Heart right ventricle (tissue), 16 donors: Measurements from ENCODE around the gene SLC25A20. TPM values are rescaled to one million over a fixed set of nuclear protein-coding genes. Genes with fewer than 3 reads are reported as not detected.

Experiments used
- ATAC-seq, 8 donors: fragments of 200-7000 bp; cut with Tn5 transposase; one replicate each; pipeline ENCODE4 v1.9.1; 2020; ENCODE audit warnings: mild to moderate bottlenecking in 8 of 8, moderate library complexity in 8 of 8, moderate number of reproducible peaks in 1 of 8
- DNase-seq, 2 donors: peaks; one replicate each; pipeline ENCODE4 v3.0.0-alpha.2; 2020
- H3K27ac ChIP-seq, 10 donors: fragments of 200-600 bp; sonication (generic) in 2 of 10; one replicate each; pipeline versions ENCODE4 v1.5.0 to v1.8.0; 2020 to 2022; ENCODE audit warnings: mild to moderate bottlenecking in 3 of 10
- H3K27me3 ChIP-seq, 7 donors: fragments of 200-600 bp; one replicate each; pipeline ENCODE4 v1.8.0; 2021 to 2022; ENCODE audit warnings: mild to moderate bottlenecking in 2 of 7
- H3K36me3 ChIP-seq, 9 donors: fragments of 200-600 bp; sonication (generic) in 1 of 9; one replicate each; pipeline versions ENCODE4 v1.5.0 to v1.8.0; 2020 to 2022; ENCODE audit warnings: mild to moderate bottlenecking in 2 of 9
- H3K4me1 ChIP-seq, 9 donors: fragments of 200-600 bp; sonication (generic) in 1 of 9; one replicate each; pipeline versions ENCODE4 v1.5.0 to v1.8.0; 2020 to 2022; ENCODE audit warnings: mild to moderate bottlenecking in 4 of 9
- H3K4me3 ChIP-seq, 10 donors: fragments of 200-600 bp; sonication (generic) in 2 of 10; one replicate each; pipeline versions ENCODE4 v1.5.0 to v1.8.0; 2020 to 2022; ENCODE audit warnings: mild to moderate bottlenecking in 7 of 10, moderate library complexity in 2 of 10
- H3K9me3 ChIP-seq, 11 donors: fragments of 200-600 bp in 10 of 11; sonication (generic) in 2 of 11; one replicate each; pipeline versions ENCODE4 v1.5.0 to v1.8.0; 2013 to 2022; ENCODE audit warnings: mild to moderate bottlenecking in 2 of 11, control low read depth in 1 of 11, moderate library complexity in 1 of 11
- WGBS, 2 donors: extraction: QIAGEN DNeasy Blood & Tissue Kit; methylation state at CpG; one replicate each; pipeline ENCODE4 v1.1.7; 2013; ENCODE audit warnings: inconsistent platforms in 1 of 2; 5-methylcytosine and 5-hydroxymethylcytosine counted together
- intact Hi-C, 10 donors: fragments of 100-400 bp; cut with DNase I; formaldehyde crosslinking; loops; one replicate each; pipeline versions ENCODE4 v1.11.1 to v1.14.2; 2022
- polyA plus RNA-seq, 2 donors: library from polyadenylated mRNA; stranded (reverse); fragments of 200-250 nt; gene quantifications; one replicate each; pipeline ENCODE4 v1.2.3, GENCODE V29; 2013
- total RNA-seq, 10 donors: library from RNA; stranded (reverse); fragmentation: NEBNext Ultra II Directional in 3 of 10; extraction: Animal tissue kit (Norgen Biotek cat#: 25700) in 3 of 10; gene quantifications; one replicate each; pipeline versions ENCODE4 v1.2.1 to v1.2.4, GENCODE V29; 2021 to 2023
- TF ChIP-seq, protein P1 (sequence below), 9 donors: fragments of 200-600 bp; sonication (generic) in 2 of 9; IDR thresholded peaks; one replicate each; pipeline versions ENCODE4 v1.5.0 to v1.8.0; 2021 to 2022; ENCODE audit warnings: antibody characterized with exemption in 9 of 9, mild to moderate bottlenecking in 5 of 9, moderate library complexity in 1 of 9
- donor health status: Arrhythmogenic right ventricular cardiomyopathy.
- donor health status: ischemic (EF 13 %, LVEDD 7.1; RV severe dilation, severe dysfunction).
- donor health status: healthy with polysubstance abuse.
- donor health status: DM: no; HTN: yes; CAD: no.
- donor health status: DM: no; HTN: no; CAD: no.
- donor health status: ischemic (EF 25% LVEDD 6.9; RV normal size, moderate dysfunction).
- donor health status: ischemic (EF 25% LVEDD 5.7; RV mildly dilated, moderate dysfunction).
- donor health status: healthy.
- donor health status: DM: yes; HTN: yes; CAD: no.
- donor health status: Ischemic cardiomyopathy.
- donor health status: ischemic (EF 35%, LVEDD 5.7; RV mildly dilated, moderate dysfunction).
- donor health status: nonischemic (EF 11% LVEDD 7.7; RV severe dilation, severe dysfunction).
- donor health status: DM: yes; HTN: yes; CAD: no.
- donor health status: PGD.
- donor health status: ischemic (EF 29% LVEDD 5.4; RV normal size, mild dysfunction).
- donor health status: nonischemic (EF 23%, LVEDD 6.1; RV moderate dilation, normal function).

SLC25A20 gene
- total and polyA plus RNA-seq, 12 donors = 36.7 to 129 (median 70.8) TPM

DNA sequence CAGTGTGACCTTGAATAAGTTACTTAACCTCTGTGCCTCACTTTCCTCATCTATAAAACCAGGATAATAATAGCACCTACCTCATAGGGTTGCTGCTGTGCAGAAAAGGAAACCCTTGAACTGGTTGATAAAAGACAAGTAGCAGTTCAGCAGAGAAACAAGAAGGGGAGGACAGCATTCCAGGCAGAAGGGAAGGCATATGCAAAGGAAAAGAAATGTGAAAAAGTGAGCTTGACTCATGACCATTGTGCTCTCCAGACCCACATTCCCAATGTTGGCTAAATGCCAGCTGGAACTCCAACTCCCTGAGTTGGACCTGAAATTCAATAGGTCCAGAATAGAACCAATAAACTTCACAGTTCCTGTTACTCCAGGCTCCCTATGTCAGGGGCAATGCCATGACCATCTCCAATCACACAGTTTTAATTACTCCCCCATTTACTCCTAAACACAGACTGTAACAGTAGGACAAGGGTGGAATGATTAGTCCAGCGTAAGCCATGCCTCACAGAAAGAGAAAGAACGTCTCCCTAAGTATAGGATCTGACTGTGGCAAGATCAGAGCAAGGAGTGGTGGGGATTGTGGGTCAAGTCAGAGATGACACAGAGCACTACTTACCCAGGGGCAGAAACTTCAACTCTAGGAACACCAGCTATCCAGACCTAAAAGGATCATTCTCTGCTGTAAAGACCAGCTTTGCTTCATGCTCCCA is 77.9 kb downstream of the SLC25A20 start:
- H3K9me3 ChIP-seq = no peaks in the 10 kb centered on the region
- 49 to 61% methylated on average over 2 of the region's 2 CpGs for WGBS, 2 donors
- no peaks in the 10 kb centered on the region for H3K27me3 ChIP-seq
- intact Hi-C loops = no loop called here
- no peak overlapping the region for H3K4me3 ChIP-seq
- peak; percentile 48 to 77 (median 67) for ATAC-seq
- peak in 1 of 2 donors; percentile 34 for DNase-seq
- peaks cover 0 to 7% (median 0%) of the 10 kb centered on the region in 9 donors for H3K36me3 ChIP-seq
- H3K4me1 ChIP-seq = peaks cover 10 to 25% (median 18%) of the 10 kb centered on the region in 9 donors
- H3K27ac ChIP-seq = peak overlapping the region in 7 of 10 donors; percentile 18 to 63 (median 30)
- TF ChIP-seq, protein P1, sequence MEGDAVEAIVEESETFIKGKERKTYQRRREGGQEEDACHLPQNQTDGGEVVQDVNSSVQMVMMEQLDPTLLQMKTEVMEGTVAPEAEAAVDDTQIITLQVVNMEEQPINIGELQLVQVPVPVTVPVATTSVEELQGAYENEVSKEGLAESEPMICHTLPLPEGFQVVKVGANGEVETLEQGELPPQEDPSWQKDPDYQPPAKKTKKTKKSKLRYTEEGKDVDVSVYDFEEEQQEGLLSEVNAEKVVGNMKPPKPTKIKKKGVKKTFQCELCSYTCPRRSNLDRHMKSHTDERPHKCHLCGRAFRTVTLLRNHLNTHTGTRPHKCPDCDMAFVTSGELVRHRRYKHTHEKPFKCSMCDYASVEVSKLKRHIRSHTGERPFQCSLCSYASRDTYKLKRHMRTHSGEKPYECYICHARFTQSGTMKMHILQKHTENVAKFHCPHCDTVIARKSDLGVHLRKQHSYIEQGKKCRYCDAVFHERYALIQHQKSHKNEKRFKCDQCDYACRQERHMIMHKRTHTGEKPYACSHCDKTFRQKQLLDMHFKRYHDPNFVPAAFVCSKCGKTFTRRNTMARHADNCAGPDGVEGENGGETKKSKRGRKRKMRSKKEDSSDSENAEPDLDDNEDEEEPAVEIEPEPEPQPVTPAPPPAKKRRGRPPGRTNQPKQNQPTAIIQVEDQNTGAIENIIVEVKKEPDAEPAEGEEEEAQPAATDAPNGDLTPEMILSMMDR (IDR thresholded peaks at IDR 0.05) = no peak

DNA sequence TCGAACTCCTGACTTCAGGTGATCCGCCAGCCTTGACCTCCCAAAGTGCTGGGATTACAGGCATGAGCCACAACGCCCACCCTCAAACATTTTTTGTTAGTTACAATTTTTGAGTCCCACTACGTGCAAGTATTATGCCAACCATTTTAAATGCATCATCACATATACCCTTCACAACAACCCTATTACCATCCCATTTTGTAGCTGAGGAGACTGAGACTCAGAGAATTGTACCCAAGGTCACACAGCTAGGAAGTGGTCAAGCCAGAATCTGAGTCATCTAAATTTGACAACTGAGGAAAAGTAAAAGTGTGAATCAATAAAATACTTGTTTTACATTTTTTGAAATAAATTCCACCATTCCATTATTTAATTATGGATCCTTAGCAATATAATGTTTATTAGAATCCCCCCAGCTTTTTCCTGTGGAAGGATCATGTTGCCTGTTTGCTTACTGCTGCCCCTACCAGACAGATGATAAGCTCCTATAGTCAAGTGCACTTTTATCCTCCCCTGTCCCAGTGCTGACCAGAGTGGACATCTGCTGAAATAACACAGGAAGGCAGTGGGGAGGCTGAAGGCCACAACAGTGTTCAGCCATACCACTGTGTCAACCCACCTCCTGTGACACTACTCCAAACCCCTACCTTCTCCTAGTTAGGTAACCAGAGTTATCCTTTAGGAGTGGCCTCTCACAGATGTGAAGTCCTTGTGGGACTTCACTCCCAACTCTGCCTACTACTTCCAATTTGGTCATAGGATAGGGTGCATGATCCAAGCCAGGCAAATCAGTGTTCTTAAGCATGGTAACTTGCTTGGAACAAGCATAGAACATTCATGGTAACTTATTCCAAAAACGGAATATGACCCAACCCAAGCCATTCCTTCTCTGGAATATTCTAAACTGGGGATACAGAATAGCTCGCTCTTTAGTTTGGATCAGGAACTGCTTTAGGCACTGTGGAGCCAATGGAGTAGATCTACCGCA is 79.2 kb downstream of the SLC25A20 start:
- Histone ChIP-seq H3K27ac (peak overlapping the region in 6 of 10 donors; percentile 18 to 63 (median 32)), H3K4me1 (peaks cover 10 to 25% (median 18%) of the 10 kb centered on the region in 9 donors), H3K27me3 (no peaks in the 10 kb centered on the region), H3K4me3 (no peak overlapping the region), H3K36me3 (peaks cover 0 to 7% (median 0%) of the 10 kb centered on the region in 9 donors), H3K9me3 (no peaks in the 10 kb centered on the region)
- DNase-seq (no peak), ATAC-seq (peak in 4 of 8 donors; percentile 10 to 34 (median 16))
- 94% methylated on average over 7 of the region's 7 CpGs for WGBS, 2 donors
- intact Hi-C loops = no loop called here
- TF ChIP-seq, protein P1 (IDR thresholded peaks at IDR 0.05) = no peak

DNA sequence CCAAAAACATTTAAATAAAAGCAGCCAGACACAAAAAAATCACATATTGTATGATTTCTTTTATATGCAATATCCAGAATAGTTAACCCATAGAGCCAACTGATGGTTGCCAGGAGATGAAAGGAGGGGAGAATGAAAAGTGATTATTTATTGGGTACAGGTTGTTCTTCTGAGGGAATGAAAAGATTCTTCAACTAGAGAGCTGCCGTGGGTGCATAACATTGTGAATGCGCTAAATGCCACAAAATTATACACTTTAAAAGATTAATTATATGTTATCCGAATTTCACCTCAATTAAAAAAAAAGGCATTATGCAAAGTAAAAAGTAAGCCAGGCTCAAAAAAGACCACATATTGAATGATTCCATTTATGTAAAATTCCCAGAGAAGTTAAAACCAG is 87.2 kb downstream of the SLC25A20 start:
- WGBS, 2 donors = 82 to 94% methylated on average over 3 of the region's 3 CpGs

More for the DNA sequence above, 87.2 kb downstream of the SLC25A20 start:
- no peak for DNase-seq
- ATAC-seq = no peak
- intact Hi-C loops = no loop called here
- Histone ChIP-seq H3K4me1 (peaks cover 0 to 27% (median 0%) of the 10 kb centered on the region in 9 donors), H3K4me3 (no peak overlapping the region), H3K9me3 (no peaks in the 10 kb centered on the region), H3K36me3 (no peaks in the 10 kb centered on the region), H3K27me3 (no peaks in the 10 kb centered on the region), H3K27ac (peak overlapping the region in 1 of 10 donors; percentile 82)
- TF ChIP-seq, protein P1 (IDR thresholded peaks at IDR 0.05) = no peak

Other genes with a start within 250 kb of the SLC25A20 start
- under 1 TPM; 0.10 to 0.44 (median 0.17) TPM for gene CELSR3, start 236.0 kb downstream of the SLC25A20 start, total RNA-seq
- gene CELSR3, start 236.0 kb downstream of the SLC25A20 start, polyA plus RNA-seq = under 1 TPM; 0.10 to 0.44 TPM
- 10 to 100 TPM in 9 of 10 donors, 1 to 10 TPM in 1; 9.4 to 21.1 (median 15.1) TPM for gene NCKIPSD, start 213.0 kb downstream of the SLC25A20 start, total RNA-seq
- 10 to 100 TPM; 13.0 to 14.3 TPM for gene NCKIPSD, start 213.0 kb downstream of the SLC25A20 start, polyA plus RNA-seq
- 10 to 100 TPM; 16.7 to 28.9 (median 19.5) TPM for gene IP6K2, start 181.7 kb downstream of the SLC25A20 start, total RNA-seq
- gene IP6K2, start 181.7 kb downstream of the SLC25A20 start, polyA plus RNA-seq = 10 to 100 TPM; 40.4 to 81.7 TPM
- 10 to 100 TPM; 42.8 to 55.7 (median 44.8) TPM for gene PRKAR2A, start 51.0 kb downstream of the SLC25A20 start, total RNA-seq
- gene PRKAR2A, start 51.0 kb downstream of the SLC25A20 start, polyA plus RNA-seq = 10 to 100 TPM; 11.3 to 13.3 TPM
- gene ARIH2, start 20.0 kb upstream of the SLC25A20 start, total RNA-seq = 100 to 1,000 TPM in 9 of 10 donors, 10 to 100 TPM in 1; 84.0 to 177 (median 147) TPM
- gene ARIH2, start 20.0 kb upstream of the SLC25A20 start, polyA plus RNA-seq = 100 to 1,000 TPM in 1 of 2 donors, 10 to 100 TPM in 1; 41.9 to 104 TPM
- 10 to 100 TPM; 23.8 to 41.7 (median 30.8) TPM for gene P4HTM, start 91.4 kb upstream of the SLC25A20 start, total RNA-seq
- gene P4HTM, start 91.4 kb upstream of the SLC25A20 start, polyA plus RNA-seq = 10 to 100 TPM; 25.8 to 30.9 TPM
- 10 to 100 TPM; 70.4 to 98.8 (median 76.5) TPM for gene WDR6, start 108.5 kb upstream of the SLC25A20 start, total RNA-seq
- 100 to 1,000 TPM in 1 of 2 donors, 10 to 100 TPM in 1; 77.5 to 126 TPM for gene WDR6, start 108.5 kb upstream of the SLC25A20 start, polyA plus RNA-seq
- 10 to 100 TPM in 8 of 10 donors, 1 to 10 TPM in 2; 7.6 to 17.8 (median 13.9) TPM for gene DALRD3, start 119.7 kb upstream of the SLC25A20 start, total RNA-seq
- 10 to 100 TPM; 15.2 to 16.1 TPM for gene DALRD3, start 119.7 kb upstream of the SLC25A20 start, polyA plus RNA-seq
- 100 to 1,000 TPM; 154 to 186 (median 167) TPM for gene NDUFAF3, start 123.2 kb upstream of the SLC25A20 start, total RNA-seq
- 100 to 1,000 TPM; 184 to 280 TPM for gene NDUFAF3, start 123.2 kb upstream of the SLC25A20 start, polyA plus RNA-seq
- 10 to 100 TPM; 40.7 to 70.3 (median 58.4) TPM for gene IMPDH2, start 130.5 kb upstream of the SLC25A20 start, total RNA-seq
- gene IMPDH2, start 130.5 kb upstream of the SLC25A20 start, polyA plus RNA-seq = 100 to 1,000 TPM in 1 of 2 donors, 10 to 100 TPM in 1; 84.0 to 105 TPM
- gene QRICH1, start 195.2 kb upstream of the SLC25A20 start, total RNA-seq = 10 to 100 TPM; 54.5 to 72.5 (median 58.7) TPM
- gene QRICH1, start 195.2 kb upstream of the SLC25A20 start, polyA plus RNA-seq = 10 to 100 TPM; 21.1 to 34.2 TPM
- gene QARS1, start 205.9 kb upstream of the SLC25A20 start, total RNA-seq = 100 to 1,000 TPM; 173 to 265 (median 206) TPM
- 100 to 1,000 TPM; 120 to 369 TPM for gene QARS1, start 205.9 kb upstream of the SLC25A20 start, polyA plus RNA-seq
- gene USP19, start 221.9 kb upstream of the SLC25A20 start, total RNA-seq = 10 to 100 TPM; 47.5 to 78.1 (median 62.5) TPM
- 10 to 100 TPM; 18.1 to 20.2 TPM for gene USP19, start 221.9 kb upstream of the SLC25A20 start, polyA plus RNA-seq
- 100 to 1,000 TPM; 575 to 961 (median 776) TPM for gene LAMB2, start 234.2 kb upstream of the SLC25A20 start, total RNA-seq
- gene LAMB2, start 234.2 kb upstream of the SLC25A20 start, polyA plus RNA-seq = 1,000 to 10,000 TPM in 1 of 2 donors, 100 to 1,000 TPM in 1; 423 to 1,204 TPM